ENCODE measurements around the gene EGFR. TPM values are rescaled to one million over a fixed set of nuclear protein-coding genes. Genes with fewer than 3 reads are reported as not detected.

Gene EGFR
- total RNA-seq, 1 experiment from 2014 or later: not detected

DNA sequence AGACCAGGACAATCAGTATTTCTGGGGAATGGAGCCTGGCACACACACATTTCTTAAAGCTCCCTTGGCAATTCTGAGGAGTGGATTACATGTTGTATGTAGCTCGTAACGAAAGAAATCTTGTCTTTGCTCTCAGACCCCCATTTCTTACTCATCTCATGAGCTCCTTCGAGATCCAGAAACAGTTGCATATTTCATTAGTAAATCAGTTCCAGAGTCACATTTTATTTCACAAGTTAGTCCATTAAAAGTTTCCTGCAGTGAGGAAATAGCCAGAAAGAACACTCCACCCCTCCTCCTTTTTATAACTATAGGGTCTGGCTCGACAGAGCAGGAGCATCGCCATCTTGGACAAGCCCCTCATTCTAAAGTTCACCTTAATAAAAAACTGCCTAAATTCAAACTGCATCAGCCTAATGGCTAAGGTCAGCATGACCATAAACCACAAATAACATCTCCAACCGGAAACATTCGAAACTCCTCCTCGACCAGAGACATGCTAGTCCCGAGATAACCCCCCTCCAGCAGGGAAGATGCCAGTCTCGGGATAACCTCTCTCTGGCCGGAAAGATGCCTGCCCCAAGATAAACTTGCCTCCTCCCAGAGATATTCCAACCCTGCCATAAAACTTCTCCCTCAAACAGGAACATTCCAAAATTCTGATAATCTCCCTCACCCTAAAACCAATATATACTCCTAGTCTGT is 7.4 kb downstream of the EGFR start:
- H4K20me1 ChIP-seq (ENCODE audit: insufficient read depth, low read depth, low read length): no peaks in the 10 kb centered on the region
- H3K27me3 ChIP-seq (ENCODE audit: low read length): no peaks in the 10 kb centered on the region
- no peaks in the 10 kb centered on the region for H3K79me2 ChIP-seq (ENCODE audit: low read length)
- H3K4me1 ChIP-seq (ENCODE audit: low read length): no peaks in the 10 kb centered on the region
- no peaks in the 10 kb centered on the region for H3K9me2 ChIP-seq (replicated peaks; ENCODE audit: insufficient read depth, low read length)
- no peak overlapping the region for H3K9ac ChIP-seq (ENCODE audit: low read length)
- H3K9me3 ChIP-seq (ENCODE audit: low read length): no peaks in the 10 kb centered on the region
- no peak overlapping the region for H2AFZ ChIP-seq (ENCODE audit: low read length)
- no peak for DNase-seq
- H3K27ac ChIP-seq (ENCODE audit: low read length): no peak overlapping the region
- no peaks in the 10 kb centered on the region for H3K36me3 ChIP-seq (ENCODE audit: insufficient read depth, low read length)
- no peak overlapping the region for H3K4me2 ChIP-seq (ENCODE audit: low read depth, low read length, poor library complexity, severe bottlenecking)
- H3K4me3 ChIP-seq (ENCODE audit: low read length): no peak overlapping the region

- no peak overlapping the region for H3K4me3 ChIP-seq (ENCODE audit: low read length)
- no peaks in the 10 kb centered on the region for H3K9me2 ChIP-seq (replicated peaks; ENCODE audit: insufficient read depth, low read length)
- no peak overlapping the region for H3K9ac ChIP-seq (ENCODE audit: low read length)
- H3K9me3 ChIP-seq (ENCODE audit: low read length): no peaks in the 10 kb centered on the region
- no peaks in the 10 kb centered on the region for H3K79me2 ChIP-seq (ENCODE audit: low read length)
- no peaks in the 10 kb centered on the region for H3K36me3 ChIP-seq (ENCODE audit: insufficient read depth, low read length)
- no peak overlapping the region for H3K4me2 ChIP-seq (ENCODE audit: low read depth, low read length, poor library complexity, severe bottlenecking)
- DNase-seq: no peak
- no peaks in the 10 kb centered on the region for H3K4me1 ChIP-seq (ENCODE audit: low read length)
- no peaks in the 10 kb centered on the region for H4K20me1 ChIP-seq (ENCODE audit: insufficient read depth, low read depth, low read length)
- no peak overlapping the region for H3K27ac ChIP-seq (ENCODE audit: low read length)
- H3K27me3 ChIP-seq (ENCODE audit: low read length): no peaks in the 10 kb centered on the region
- no peak overlapping the region for H2AFZ ChIP-seq (ENCODE audit: low read length)
Observed at GRCh38 chr7:55026867-55027490, 8.2 kb downstream of the EGFR start.

DNA sequence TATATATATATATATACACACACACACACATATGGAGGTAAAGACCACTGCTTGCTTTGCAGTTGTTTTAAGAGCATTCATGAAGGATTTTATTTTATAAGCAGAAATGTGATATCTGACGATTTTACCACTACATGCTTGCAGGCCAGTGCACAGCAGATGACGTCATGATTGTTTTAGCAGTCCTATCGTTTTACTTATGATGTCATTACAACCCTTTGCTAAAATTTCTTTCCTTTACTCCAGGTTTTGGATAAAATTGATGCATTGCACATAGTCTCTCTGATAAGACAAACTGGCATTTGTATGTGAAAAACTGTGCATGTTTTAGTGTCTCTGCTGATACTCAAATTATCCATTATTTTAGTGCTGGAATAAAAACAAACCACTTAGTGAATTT is 9.2 kb downstream of the EGFR start:
- H3K9me3 ChIP-seq (ENCODE audit: low read length): no peaks in the 10 kb centered on the region
- H3K79me2 ChIP-seq (ENCODE audit: low read length): no peaks in the 10 kb centered on the region
- H2AFZ ChIP-seq (ENCODE audit: low read length): no peak overlapping the region
- no peaks in the 10 kb centered on the region for H3K4me1 ChIP-seq (ENCODE audit: low read length)
- H3K9ac ChIP-seq (ENCODE audit: low read length): no peak overlapping the region
- H3K36me3 ChIP-seq (ENCODE audit: insufficient read depth, low read length): no peaks in the 10 kb centered on the region
- no peaks in the 10 kb centered on the region for H4K20me1 ChIP-seq (ENCODE audit: insufficient read depth, low read depth, low read length)
- H3K4me2 ChIP-seq (ENCODE audit: low read depth, low read length, poor library complexity, severe bottlenecking): no peak overlapping the region
- H3K9me2 ChIP-seq (replicated peaks; ENCODE audit: insufficient read depth, low read length): no peaks in the 10 kb centered on the region
- DNase-seq: no peak
- no peak overlapping the region for H3K27ac ChIP-seq (ENCODE audit: low read length)
- no peaks in the 10 kb centered on the region for H3K27me3 ChIP-seq (ENCODE audit: low read length)
- H3K4me3 ChIP-seq (ENCODE audit: low read length): no peak overlapping the region

- Histone ChIP-seq H3K79me2 (ENCODE audit: low read length) (no peaks in the 10 kb centered on the region), H3K27me3 (ENCODE audit: low read length) (no peaks in the 10 kb centered on the region), H4K20me1 (ENCODE audit: insufficient read depth, low read depth, low read length) (no peaks in the 10 kb centered on the region), H3K27ac (ENCODE audit: low read length) (no peak overlapping the region), H3K9ac (ENCODE audit: low read length) (no peak overlapping the region), H3K9me3 (ENCODE audit: low read length) (no peaks in the 10 kb centered on the region), H2AFZ (ENCODE audit: low read length) (no peak overlapping the region), H3K9me2 (replicated peaks; ENCODE audit: insufficient read depth, low read length) (no peaks in the 10 kb centered on the region), H3K4me3 (ENCODE audit: low read length) (no peak overlapping the region), H3K4me1 (ENCODE audit: low read length) (no peaks in the 10 kb centered on the region), H3K4me2 (ENCODE audit: low read depth, low read length, poor library complexity, severe bottlenecking) (no peak overlapping the region), H3K36me3 (ENCODE audit: insufficient read depth, low read length) (no peaks in the 10 kb centered on the region)
- DNase-seq: no peak
Observed at GRCh38 chr7:55030314-55030713, 11.5 kb downstream of the EGFR start.

- Histone ChIP-seq H3K27me3 (ENCODE audit: low read length) (no peaks in the 10 kb centered on the region), H3K9me2 (replicated peaks; ENCODE audit: insufficient read depth, low read length) (no peaks in the 10 kb centered on the region), H3K79me2 (ENCODE audit: low read length) (no peaks in the 10 kb centered on the region), H3K9ac (ENCODE audit: low read length) (no peak overlapping the region), H3K36me3 (ENCODE audit: insufficient read depth, low read length) (no peaks in the 10 kb centered on the region), H3K4me2 (ENCODE audit: low read depth, low read length, poor library complexity, severe bottlenecking) (no peak overlapping the region), H2AFZ (ENCODE audit: low read length) (no peak overlapping the region), H4K20me1 (ENCODE audit: insufficient read depth, low read depth, low read length) (no peaks in the 10 kb centered on the region), H3K9me3 (ENCODE audit: low read length) (no peaks in the 10 kb centered on the region), H3K4me1 (ENCODE audit: low read length) (no peaks in the 10 kb centered on the region), H3K4me3 (ENCODE audit: low read length) (no peak overlapping the region), H3K27ac (ENCODE audit: low read length) (no peak overlapping the region)
- no peak for DNase-seq
Observed at GRCh38 chr7:55031075-55031474, 12.3 kb downstream of the EGFR start.

DNA sequence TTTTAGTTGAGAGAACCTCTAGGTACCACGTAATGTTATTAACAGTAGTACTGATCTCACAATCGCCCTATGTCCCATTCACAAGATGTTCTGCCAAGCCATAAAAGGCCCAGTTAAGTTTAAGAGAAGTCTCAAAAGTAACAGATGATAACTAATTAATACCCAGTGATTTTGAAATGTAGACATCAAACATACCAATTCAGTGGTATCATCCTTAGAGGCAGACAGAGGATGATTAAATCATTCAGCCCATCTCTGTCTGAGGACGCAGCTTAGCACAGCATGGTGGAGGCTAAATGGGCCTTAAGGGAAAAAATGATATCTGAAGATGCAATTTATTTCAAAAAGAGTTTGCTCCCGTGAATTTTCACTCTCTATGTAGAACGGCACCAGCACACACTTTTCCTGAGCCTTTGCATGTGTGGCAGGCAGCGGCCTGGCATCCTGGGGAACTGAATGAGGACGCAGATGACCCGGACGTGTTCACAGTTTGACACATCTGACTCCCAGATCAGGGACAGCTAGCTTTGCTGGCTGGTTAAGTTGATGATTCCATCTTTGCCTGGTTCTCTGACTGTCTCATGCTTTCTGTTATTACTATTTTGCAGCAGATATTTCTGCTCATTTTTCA is 13.4 kb downstream of the EGFR start:
- no peaks in the 10 kb centered on the region for H3K4me1 ChIP-seq (ENCODE audit: low read length)
- H2AFZ ChIP-seq (ENCODE audit: low read length): no peak overlapping the region
- DNase-seq: no peak
- no peaks in the 10 kb centered on the region for H3K9me2 ChIP-seq (replicated peaks; ENCODE audit: insufficient read depth, low read length)
- no peak overlapping the region for H3K9ac ChIP-seq (ENCODE audit: low read length)
- H3K4me2 ChIP-seq (ENCODE audit: low read depth, low read length, poor library complexity, severe bottlenecking): no peak overlapping the region
- H3K27ac ChIP-seq (ENCODE audit: low read length): no peak overlapping the region
- no peaks in the 10 kb centered on the region for H3K9me3 ChIP-seq (ENCODE audit: low read length)
- no peaks in the 10 kb centered on the region for H3K79me2 ChIP-seq (ENCODE audit: low read length)
- no peak overlapping the region for H3K4me3 ChIP-seq (ENCODE audit: low read length)
- no peaks in the 10 kb centered on the region for H3K36me3 ChIP-seq (ENCODE audit: insufficient read depth, low read length)
- H4K20me1 ChIP-seq (ENCODE audit: insufficient read depth, low read depth, low read length): no peaks in the 10 kb centered on the region
- no peaks in the 10 kb centered on the region for H3K27me3 ChIP-seq (ENCODE audit: low read length)

- Histone ChIP-seq H3K4me1 (ENCODE audit: low read length) (no peaks in the 10 kb centered on the region), H3K9me3 (ENCODE audit: low read length) (no peaks in the 10 kb centered on the region), H3K27me3 (ENCODE audit: low read length) (no peaks in the 10 kb centered on the region), H3K79me2 (ENCODE audit: low read length) (no peaks in the 10 kb centered on the region), H3K36me3 (ENCODE audit: insufficient read depth, low read length) (no peaks in the 10 kb centered on the region), H3K27ac (ENCODE audit: low read length) (no peak overlapping the region), H3K4me2 (ENCODE audit: low read depth, low read length, poor library complexity, severe bottlenecking) (no peak overlapping the region), H4K20me1 (ENCODE audit: insufficient read depth, low read depth, low read length) (no peaks in the 10 kb centered on the region), H3K9me2 (replicated peaks; ENCODE audit: insufficient read depth, low read length) (no peaks in the 10 kb centered on the region), H3K9ac (ENCODE audit: low read length) (no peak overlapping the region), H2AFZ (ENCODE audit: low read length) (no peak overlapping the region), H3K4me3 (ENCODE audit: low read length) (no peak overlapping the region)
- no peak for DNase-seq
Observed at GRCh38 chr7:55033236-55033846, 14.5 kb downstream of the EGFR start.

GRCh38 chr7:55034776-55035175 is 16.0 kb downstream of the EGFR start:
- Histone ChIP-seq H3K79me2 (ENCODE audit: low read length) (no peaks in the 10 kb centered on the region), H3K4me2 (ENCODE audit: low read depth, low read length, poor library complexity, severe bottlenecking) (no peak overlapping the region)
- DNase-seq: no peak

More at GRCh38 chr7:55034776-55035175, 16.0 kb downstream of the EGFR start:
- Histone ChIP-seq H2AFZ (ENCODE audit: low read length) (no peak overlapping the region), H3K9me3 (ENCODE audit: low read length) (no peaks in the 10 kb centered on the region), H3K4me3 (ENCODE audit: low read length) (no peak overlapping the region), H3K27ac (ENCODE audit: low read length) (no peak overlapping the region), H3K27me3 (ENCODE audit: low read length) (no peaks in the 10 kb centered on the region), H3K9ac (ENCODE audit: low read length) (no peak overlapping the region), H3K9me2 (replicated peaks; ENCODE audit: insufficient read depth, low read length) (no peaks in the 10 kb centered on the region), H4K20me1 (ENCODE audit: insufficient read depth, low read depth, low read length) (no peaks in the 10 kb centered on the region), H3K36me3 (ENCODE audit: insufficient read depth, low read length) (no peaks in the 10 kb centered on the region), H3K4me1 (ENCODE audit: low read length) (no peaks in the 10 kb centered on the region)
